CD4-positive, alpha-beta T cell treated with Interleukin-15 for 1 hour (primary cell): ENCODE results near the gene TIE1.
A peak's percentile ranks its signal among the peaks of the same experiment; 100 is the strongest.

ENCODE experiments used
- DNase-seq: peaks from one replicate; pipeline ENCODE4 v3.0.0-alpha.2; 2020

Gene TIE1

GRCh38 chr1:43313771-43314170 is 13.0 kb downstream of the TIE1 start:
- DNase-seq: no peak

- no peak for DNase-seq
These were observed 13.5 kb downstream of the TIE1 start for GRCh38 chr1:43314233-43314632.

- DNase-seq: no peak
These were observed 14.7 kb downstream of the TIE1 start for GRCh38 chr1:43315481-43315880.

GRCh38 chr1:43315963-43316737 is 15.4 kb downstream of the TIE1 start:
- no peak for DNase-seq

- DNase-seq: no peak
These were observed 16.1 kb downstream of the TIE1 start for GRCh38 chr1:43316738-43317520.

GRCh38 chr1:43317817-43318471 is 17.2 kb downstream of the TIE1 start:
- DNase-seq: no peak

GRCh38 chr1:43318831-43319230 is 18.0 kb downstream of the TIE1 start:
- no peak for DNase-seq

GRCh38 chr1:43319288-43319687 is 18.5 kb downstream of the TIE1 start:
- no peak for DNase-seq

- no peak for DNase-seq
These were observed 19.0 kb downstream of the TIE1 start for GRCh38 chr1:43319766-43320165.

GRCh38 chr1:43321331-43321891 is 20.6 kb downstream of the TIE1 start:
- DNase-seq: no peak

GRCh38 chr1:43322506-43322905 is 21.7 kb downstream of the TIE1 start:
- no peak for DNase-seq

GRCh38 chr1:43324810-43325209 is 24.0 kb downstream of the TIE1 start:
- DNase-seq: no peak

GRCh38 chr1:43325381-43325780 is 24.6 kb downstream of the TIE1 start:
- no peak for DNase-seq

- DNase-seq: no peak
These were observed 26.9 kb downstream of the TIE1 start for GRCh38 chr1:43327549-43328292.

GRCh38 chr1:43329995-43330751 is 29.4 kb downstream of the TIE1 start:
- peak; percentile 42 for DNase-seq

- DNase-seq: no peak
These were observed 30.9 kb downstream of the TIE1 start for GRCh38 chr1:43331688-43332087.

GRCh38 chr1:43334453-43335205 is 33.8 kb downstream of the TIE1 start:
- DNase-seq: no peak

- no peak for DNase-seq
These were observed 36.8 kb downstream of the TIE1 start, which contains the start of gene MPL for GRCh38 chr1:43337588-43337987. MPL (plus strand) TSS chr1:43337818; CDS start chr1:43337849, 31 bp downstream.

GRCh38 chr1:43338001-43338400 is 37.2 kb downstream of the TIE1 start:
- no peak for DNase-seq

- DNase-seq: no peak
These were observed 38.9 kb downstream of the TIE1 start for GRCh38 chr1:43339584-43340232.
